Measurements from ENCODE around the gene RAVER1.
"Not testable (repeated sequence)": the region's sequence is repeated elsewhere in the genome, so short reads cannot be mapped to it uniquely, and the experiment has no call there.

GRCh38 chr19:10282043-10282442 is 51.3 kb downstream of the RAVER1 start:
- TF ChIP-seq CTCF (IDR thresholded peaks at IDR 0.05 in 8 of 11, conservative IDR thresholded peaks at IDR 0.05 in 3 of 11); POLR2A (IDR thresholded peaks at IDR 0.05); POLR2AphosphoS5 (IDR thresholded peaks at IDR 0.05): not testable (repeated sequence)
